Measurements from ENCODE around the gene SDK1. TPM values are rescaled to one million over a fixed set of nuclear protein-coding genes. Genes with fewer than 3 reads are reported as not detected.

SDK1 gene
- total RNA-seq, 1 donor from 2014 or later = 225 TPM

- no peaks in the 10 kb centered on the region for H3K36me3 Mint-ChIP-seq (ENCODE audit: unreplicated experiment)
- peak overlapping the region; percentile 30 for H3K4me3 Mint-ChIP-seq (ENCODE audit: unreplicated experiment)
- no peak overlapping the region for H3K27ac Mint-ChIP-seq (ENCODE audit: unreplicated experiment)
- no peak for TF ChIP-seq CTCF (IDR thresholded peaks at IDR 0.05; ENCODE audit: partially characterized antibody, unreplicated experiment)
- peaks cover 4% of the 10 kb centered on the region for H3K9me3 Mint-ChIP-seq (ENCODE audit: unreplicated experiment)
- H3K27me3 Mint-ChIP-seq (ENCODE audit: unreplicated experiment) = peaks cover 5% of the 10 kb centered on the region
- DNase-seq = no peak
- peaks cover 53% of the 10 kb centered on the region for H3K4me1 Mint-ChIP-seq (ENCODE audit: low read depth, unreplicated experiment)
Observed at GRCh38 chr7:3307435-3307834, 6.4 kb downstream of the SDK1 start.

- Mint-ChIP-seq H3K27me3 (ENCODE audit: unreplicated experiment) (peaks cover under 1% of the 10 kb centered on the region), H3K36me3 (ENCODE audit: unreplicated experiment) (no peaks in the 10 kb centered on the region), H3K27ac (ENCODE audit: unreplicated experiment) (no peak overlapping the region), H3K9me3 (ENCODE audit: unreplicated experiment) (peaks cover 3% of the 10 kb centered on the region), H3K4me3 (ENCODE audit: unreplicated experiment) (peak overlapping the region; percentile 65), H3K4me1 (ENCODE audit: low read depth, unreplicated experiment) (peaks cover 49% of the 10 kb centered on the region)
- DNase-seq = no peak
- no peak for TF ChIP-seq CTCF (IDR thresholded peaks at IDR 0.05; ENCODE audit: partially characterized antibody, unreplicated experiment)
Observed at GRCh38 chr7:3309140-3309539, 8.1 kb downstream of the SDK1 start.

- DNase-seq = no peak
- no peaks in the 10 kb centered on the region for H3K36me3 Mint-ChIP-seq (ENCODE audit: unreplicated experiment)
- H3K4me3 Mint-ChIP-seq (ENCODE audit: unreplicated experiment) = peak overlapping the region; percentile 3
- H3K27me3 Mint-ChIP-seq (ENCODE audit: unreplicated experiment) = no peaks in the 10 kb centered on the region
- H3K27ac Mint-ChIP-seq (ENCODE audit: unreplicated experiment) = no peak overlapping the region
- H3K4me1 Mint-ChIP-seq (ENCODE audit: low read depth, unreplicated experiment) = peaks cover 50% of the 10 kb centered on the region
- peaks cover 3% of the 10 kb centered on the region for H3K9me3 Mint-ChIP-seq (ENCODE audit: unreplicated experiment)
- TF ChIP-seq CTCF (IDR thresholded peaks at IDR 0.05; ENCODE audit: partially characterized antibody, unreplicated experiment) = no peak
Observed at GRCh38 chr7:3309956-3310355, 8.9 kb downstream of the SDK1 start.

GRCh38 chr7:3310884-3311283 is 9.8 kb downstream of the SDK1 start:
- no peak for TF ChIP-seq CTCF (IDR thresholded peaks at IDR 0.05; ENCODE audit: partially characterized antibody, unreplicated experiment)
- Mint-ChIP-seq H3K27me3 (ENCODE audit: unreplicated experiment) (no peaks in the 10 kb centered on the region), H3K4me3 (ENCODE audit: unreplicated experiment) (no peak overlapping the region), H3K27ac (ENCODE audit: unreplicated experiment) (no peak overlapping the region), H3K9me3 (ENCODE audit: unreplicated experiment) (no peaks in the 10 kb centered on the region), H3K36me3 (ENCODE audit: unreplicated experiment) (no peaks in the 10 kb centered on the region), H3K4me1 (ENCODE audit: low read depth, unreplicated experiment) (peaks cover 49% of the 10 kb centered on the region)
- DNase-seq = no peak

GRCh38 chr7:3312583-3312982 is 11.5 kb downstream of the SDK1 start:
- TF ChIP-seq CTCF (IDR thresholded peaks at IDR 0.05; ENCODE audit: partially characterized antibody, unreplicated experiment) = no peak
- Mint-ChIP-seq H3K36me3 (ENCODE audit: unreplicated experiment) (no peaks in the 10 kb centered on the region), H3K27ac (ENCODE audit: unreplicated experiment) (no peak overlapping the region), H3K4me1 (ENCODE audit: low read depth, unreplicated experiment) (peaks cover 41% of the 10 kb centered on the region), H3K4me3 (ENCODE audit: unreplicated experiment) (no peak overlapping the region), H3K27me3 (ENCODE audit: unreplicated experiment) (no peaks in the 10 kb centered on the region), H3K9me3 (ENCODE audit: unreplicated experiment) (no peaks in the 10 kb centered on the region)
- DNase-seq = no peak
